ENCODE results near the gene SLC45A3.
A peak's percentile ranks its signal among the peaks of the same experiment; 100 is the strongest.

Gene SLC45A3

DNA sequence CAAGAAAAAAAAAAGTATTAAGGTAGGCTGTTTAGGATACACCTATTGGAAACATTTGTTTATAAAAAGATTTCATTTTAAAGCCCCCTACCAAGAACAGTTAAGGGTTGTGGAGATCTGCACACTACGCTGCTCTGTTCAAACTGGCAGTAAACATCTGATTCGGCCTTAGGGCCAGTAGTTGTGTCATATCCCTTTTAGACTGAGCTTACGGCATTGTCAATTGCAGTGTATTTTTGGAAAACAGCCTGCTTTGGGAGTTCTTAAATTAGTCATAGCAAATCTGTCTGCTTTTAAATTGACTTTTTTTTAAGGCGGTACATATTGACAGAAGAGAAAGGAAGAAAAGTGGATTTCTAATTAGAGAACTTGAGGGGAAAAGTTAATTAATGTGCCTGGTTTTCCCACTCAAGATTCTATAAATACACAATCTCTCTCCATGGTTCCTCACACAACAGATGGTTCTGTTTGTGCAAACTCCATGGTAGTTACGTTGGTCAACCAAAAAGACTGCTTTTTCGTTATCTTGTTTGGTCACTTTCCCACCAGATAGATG lies 46.8 kb downstream of the SLC45A3 start:
- DNase-seq = no peak

DNA sequence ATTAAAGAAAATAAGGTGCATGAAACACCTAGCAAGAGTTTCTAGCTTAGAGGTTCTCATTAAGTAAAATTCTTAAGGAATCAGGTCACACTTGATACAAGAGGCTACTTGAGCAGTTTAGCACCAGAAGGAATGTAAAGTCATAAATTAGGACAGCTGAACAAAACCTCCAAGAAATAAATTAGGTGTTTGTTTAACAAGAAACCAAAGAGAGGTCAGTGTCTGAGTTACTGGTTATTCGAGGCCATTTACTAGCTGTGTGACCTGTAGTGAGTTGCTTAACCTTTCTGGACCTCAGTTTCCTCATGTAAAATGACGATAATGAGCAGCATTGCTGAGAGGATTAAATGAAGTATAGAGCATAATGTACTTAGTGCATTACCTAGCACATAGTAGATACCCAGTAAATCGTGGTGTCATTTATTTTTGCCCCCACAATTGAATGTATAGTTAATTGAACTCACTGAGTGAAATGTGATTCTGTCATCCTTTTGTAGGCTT lies 47.6 kb downstream of the SLC45A3 start:
- DNase-seq = no peak

DNA sequence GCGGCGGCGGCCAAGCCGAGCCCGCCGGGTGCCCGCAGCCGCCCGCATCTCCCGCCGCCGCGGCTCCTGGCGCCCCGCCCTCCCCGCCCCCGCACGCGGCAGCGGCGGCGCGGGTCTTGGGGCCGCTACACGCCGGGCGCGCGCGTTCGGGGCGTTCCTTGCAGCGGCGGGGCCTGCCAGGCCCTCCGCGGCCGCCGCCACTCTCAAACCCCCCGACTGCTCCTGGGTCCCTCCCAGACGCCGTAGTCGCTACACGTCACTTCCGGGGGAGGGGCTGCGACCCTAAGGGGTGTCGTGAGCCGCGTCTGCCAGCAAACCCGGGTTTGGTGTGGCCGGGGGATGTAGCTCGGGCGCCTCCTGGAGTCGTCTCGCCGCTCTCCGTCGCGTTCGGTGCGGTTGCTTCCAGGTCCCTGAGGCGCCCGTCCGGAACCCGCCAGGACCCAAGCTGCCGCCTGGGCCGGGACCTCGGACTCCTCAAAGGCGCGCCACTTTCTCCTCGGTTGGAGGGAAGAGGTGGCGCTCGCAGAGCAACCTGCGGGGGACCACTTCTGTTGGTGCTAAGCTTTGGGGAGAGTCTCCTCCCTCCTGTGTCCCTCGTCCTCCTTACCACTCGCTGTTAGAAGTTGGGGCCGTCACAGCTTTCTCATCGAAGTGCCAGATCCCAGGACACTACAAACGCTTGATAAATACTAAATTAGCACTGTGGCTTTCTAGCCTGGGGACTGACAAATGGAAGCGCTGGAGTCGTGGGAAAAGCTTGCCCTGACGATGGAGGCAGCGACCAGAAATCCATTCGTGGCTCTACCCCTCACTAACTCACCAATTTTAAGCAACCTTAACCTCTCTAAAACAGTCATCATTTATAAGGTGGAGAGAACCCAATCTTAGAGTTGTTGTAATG lies 48.3 kb downstream of the SLC45A3 start, which contains the start of gene ELK4:
ELK4 (minus strand) TSS at position 244 of the 901 bp plus-strand sequence. CDS start 8,129 bp downstream, outside the sequence.
- peak; percentile 100 for DNase-seq

DNA sequence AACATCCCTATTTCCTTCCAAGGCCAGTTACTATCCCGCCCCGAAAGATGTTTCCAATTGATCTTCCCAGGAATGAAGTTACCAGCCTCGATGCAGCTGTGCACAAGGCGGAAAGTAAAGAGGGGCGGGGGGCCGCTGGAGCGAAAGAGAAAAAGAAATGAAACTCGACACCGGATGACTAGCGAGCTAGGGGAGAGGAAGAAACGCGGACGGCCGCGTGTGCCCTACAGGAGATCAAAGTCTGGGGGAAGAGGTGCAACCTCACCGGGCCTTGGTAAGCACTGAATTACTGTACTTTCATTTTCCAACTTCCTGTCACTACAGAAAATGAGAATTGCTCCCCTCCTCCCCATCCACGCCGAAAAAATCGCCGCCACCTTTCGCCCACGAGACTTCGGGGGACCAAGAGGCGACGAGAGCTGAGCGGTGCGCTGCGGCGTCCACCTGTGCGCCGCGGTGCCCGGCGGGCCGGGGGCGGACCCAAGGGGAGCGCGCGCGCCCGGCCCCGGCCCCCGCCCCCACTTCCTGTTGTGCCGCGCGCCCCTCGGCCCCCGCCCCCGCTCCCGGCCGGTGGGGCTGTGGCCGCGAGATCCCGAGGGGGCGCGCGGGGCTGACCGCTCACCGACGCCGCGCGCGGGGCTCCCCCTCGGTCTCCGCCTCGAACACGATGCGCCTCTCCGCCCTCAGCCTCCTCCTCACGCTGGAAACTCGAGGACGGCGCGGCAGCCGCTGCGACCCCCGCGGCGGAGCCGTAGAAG lies 49.1 kb downstream of the SLC45A3 start:
- peak; percentile 90 for DNase-seq

DNA sequence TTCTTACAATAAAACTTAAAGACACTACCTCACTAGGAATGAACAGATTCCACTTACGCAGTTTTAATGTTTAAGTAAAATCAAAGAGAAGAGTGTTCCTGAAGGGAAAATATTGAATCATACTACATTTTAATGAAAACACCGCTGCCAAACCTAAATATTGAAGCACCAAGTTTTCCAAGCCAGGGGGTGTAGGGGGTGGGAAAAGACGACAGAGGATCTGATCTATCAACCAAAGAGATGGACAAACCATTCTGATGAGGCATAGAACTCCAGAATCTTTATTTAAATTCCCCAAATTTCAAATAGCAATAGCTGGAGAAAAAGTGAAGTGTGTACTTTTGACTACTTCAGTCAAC lies 49.7 kb downstream of the SLC45A3 start:
- no peak for DNase-seq

DNA sequence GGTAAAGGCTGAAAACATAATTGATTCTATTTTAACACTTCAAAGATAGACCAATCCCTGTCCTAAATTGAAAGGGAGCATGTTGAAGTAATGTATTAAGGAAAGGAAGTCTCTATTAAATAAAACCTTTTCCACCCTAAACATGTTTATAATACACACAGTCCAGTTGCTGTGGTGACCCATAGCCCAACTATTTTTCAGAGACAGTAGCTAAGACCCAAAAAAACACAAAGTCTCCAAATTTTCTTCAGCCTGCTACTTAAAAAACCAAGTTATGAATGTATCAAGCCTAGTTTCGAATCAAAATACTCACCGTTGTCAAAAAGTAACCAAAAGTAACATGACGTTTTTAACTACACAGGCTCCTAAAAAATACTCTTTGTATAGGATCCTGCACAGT lies 50.1 kb downstream of the SLC45A3 start:
- no peak for DNase-seq

DNA sequence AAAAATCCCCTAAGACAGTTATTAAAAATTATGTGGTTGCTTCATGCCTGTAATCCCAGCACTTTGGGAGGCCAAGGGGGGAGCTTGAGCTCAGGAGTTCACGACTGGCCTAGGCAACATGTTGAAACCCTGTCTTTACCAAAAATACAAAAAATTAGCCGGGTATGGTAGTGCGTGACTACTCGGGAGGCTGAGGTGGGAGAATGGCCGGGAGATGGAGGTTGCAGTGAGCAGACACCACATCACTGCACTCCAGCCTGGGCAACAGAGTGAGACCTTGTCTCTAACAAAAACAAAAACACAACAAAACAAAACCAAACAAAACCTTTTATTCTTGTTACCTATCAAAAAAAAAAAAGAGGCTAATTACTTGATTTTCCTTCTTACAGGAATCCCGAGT lies 50.6 kb downstream of the SLC45A3 start:
- no peak for DNase-seq

DNA sequence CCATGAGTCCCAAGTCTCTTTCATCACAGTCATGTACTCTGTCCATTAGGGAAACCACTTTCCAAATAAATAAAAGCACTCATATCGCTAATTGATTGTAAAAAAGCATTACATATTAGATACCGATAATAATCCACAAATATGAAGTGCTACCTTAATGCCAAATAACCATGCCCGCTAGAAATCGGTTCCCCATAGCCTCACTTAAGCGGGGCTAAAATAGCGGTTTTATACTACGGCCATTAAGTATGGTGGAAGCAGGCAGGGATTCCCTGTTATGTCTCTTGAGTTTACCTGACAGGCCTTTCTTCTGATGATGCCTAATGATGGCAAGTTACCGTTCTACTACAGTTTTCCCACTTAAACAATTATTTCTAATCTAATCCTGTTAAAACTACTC lies 52.4 kb downstream of the SLC45A3 start:
- DNase-seq = no peak

DNA sequence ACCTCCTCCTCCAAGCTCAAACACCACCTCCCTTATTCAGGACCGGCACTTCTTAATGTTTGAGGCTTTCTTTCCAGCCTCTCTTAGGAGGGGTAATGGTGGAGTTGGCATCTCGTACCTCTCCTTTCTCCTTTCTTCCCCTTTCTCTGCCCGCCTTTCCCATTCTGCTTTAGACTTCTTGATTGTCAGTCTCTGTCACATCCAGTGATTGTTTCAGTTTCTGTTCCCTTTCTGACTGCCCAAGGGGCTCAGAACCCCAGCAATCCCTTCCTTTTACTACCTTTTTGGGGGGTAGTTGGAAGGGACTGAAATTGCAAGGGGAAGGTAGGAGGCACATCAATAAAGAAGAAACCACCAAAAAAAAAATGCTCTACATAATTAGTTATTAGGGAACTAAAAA lies 54.1 kb downstream of the SLC45A3 start:
- DNase-seq = no peak

DNA sequence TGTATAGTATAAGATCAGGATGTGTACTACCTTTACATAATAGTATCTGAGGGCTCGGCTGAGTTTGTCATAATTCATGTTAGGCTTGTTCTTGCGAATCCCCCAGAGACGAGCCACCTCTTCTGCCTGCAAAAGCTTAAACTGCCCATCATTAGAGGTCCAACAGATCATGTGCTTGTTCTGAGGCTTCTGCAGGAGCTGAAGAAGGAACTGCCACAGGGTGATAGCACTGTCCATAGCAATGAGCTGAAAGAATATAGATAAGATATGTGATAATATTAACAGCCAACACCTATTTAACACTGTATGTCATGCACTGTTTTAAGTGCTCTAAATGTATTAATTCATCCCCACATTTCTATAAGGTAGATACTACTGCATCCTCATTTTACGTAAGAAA lies 56.7 kb downstream of the SLC45A3 start:
- DNase-seq = no peak

DNA sequence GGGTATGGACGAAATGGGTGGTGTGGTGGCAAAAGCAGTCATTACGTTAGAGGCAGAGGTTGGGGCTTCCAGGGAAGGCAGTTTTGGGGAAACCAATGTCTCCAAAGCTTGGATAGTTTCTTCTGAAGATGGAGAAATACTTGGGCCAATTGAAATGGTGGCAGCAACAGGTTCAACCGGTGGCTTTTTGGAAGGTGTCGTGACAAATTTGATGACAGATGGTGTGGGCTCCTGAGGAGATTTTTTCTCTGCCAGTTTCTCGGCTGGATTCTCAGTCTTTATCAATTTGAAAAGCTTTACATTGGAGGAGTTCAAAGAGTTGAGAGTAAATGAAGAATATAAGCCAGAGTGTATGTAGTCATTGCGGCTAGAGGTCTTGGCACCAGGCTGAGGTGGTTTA lies 60.0 kb downstream of the SLC45A3 start:
- no peak for DNase-seq

DNA sequence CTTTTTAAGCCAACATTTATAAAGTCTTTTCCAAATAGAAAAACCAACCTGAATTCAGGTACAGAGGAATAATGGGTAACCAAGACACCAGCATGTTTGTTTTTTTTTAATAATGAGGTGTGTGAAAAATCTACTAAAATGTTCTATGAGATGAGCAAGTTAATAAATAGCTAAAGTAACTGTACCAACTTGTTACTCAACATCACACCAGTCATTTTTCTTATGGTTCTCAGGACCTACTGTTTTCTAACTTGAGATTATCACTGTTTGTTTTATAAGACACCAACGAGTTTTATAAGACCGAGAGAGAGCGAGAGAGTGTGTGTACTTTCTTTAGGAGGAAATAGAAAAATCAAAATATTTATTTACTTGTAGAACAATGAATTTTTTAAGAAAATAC lies 60.9 kb downstream of the SLC45A3 start:
- no peak for DNase-seq

DNA sequence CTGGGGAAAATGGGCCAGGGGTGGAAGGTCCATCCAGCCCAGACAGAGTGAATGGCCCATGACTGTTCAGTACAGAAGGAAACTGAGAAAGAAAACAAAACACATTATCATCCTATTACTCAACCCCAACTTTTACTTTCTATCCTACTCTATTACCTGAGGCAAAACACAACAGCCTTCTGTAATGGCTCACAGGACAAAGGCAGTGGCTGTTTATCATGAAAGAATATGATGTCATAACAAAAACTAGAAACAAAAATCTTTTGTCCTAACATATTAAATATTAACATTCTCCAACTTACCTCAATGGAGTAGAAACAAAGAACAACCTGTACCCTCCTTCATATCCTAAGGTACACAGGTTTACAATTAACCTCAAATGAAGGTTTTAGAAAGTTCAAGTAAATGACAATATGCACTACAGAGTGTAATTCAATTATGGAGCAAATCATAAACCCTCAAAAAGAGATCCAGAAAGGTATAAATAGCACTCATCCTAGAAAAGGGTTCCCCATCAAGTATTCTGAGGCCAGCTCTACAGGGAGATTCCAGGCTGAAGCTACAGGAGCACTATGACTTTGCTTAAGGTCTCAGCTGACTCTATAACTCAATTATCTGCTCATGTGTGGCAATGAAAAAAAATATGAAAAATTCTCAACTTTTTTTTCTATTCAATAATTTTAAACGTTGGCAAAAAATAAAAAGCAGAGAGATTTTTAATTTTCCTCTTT lies 63.6 kb downstream of the SLC45A3 start:
- no peak for DNase-seq

DNA sequence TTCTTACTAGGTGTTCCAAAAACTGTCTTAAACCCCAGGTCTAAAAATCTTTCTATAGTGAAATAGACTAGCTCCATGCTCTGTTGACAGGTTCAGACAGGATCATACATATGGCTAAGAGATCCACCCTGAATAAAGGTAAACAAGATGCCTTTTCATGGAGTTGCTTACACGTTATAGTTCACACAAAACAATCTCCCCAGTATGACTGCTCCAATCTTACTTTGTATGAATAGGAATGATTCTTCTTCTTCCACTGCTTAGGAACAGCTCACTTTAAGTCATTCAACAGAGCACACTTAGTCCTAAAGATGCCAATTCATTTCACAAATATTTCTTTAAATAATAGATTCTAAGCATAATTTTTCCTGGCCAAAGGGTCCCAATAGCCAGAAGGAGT lies 64.5 kb downstream of the SLC45A3 start:
- no peak for DNase-seq

DNA sequence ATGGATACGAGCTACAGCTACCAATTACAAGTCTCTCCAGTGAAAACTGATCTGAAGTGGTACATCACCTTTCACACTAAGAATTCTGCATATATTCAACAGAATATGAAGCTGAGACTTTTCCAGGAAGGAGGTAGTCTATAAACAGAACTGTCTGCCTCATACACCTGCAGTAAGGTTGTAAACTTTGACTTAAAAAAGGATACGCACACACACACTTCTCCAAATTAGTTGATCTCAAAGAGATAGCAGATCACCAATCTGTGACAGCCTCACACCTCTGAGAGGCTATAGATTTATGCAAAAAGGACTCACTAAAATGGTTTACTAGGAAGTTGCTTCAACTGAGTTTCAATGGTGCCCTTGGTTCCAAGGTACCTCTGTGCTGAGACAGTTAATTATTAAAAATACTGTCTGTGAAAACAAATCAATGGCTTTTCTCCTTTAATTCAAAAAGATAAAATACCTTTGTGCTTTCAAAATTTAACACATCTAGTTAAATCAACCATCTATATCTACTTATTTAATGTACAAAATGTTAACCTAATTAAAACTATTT lies 66.4 kb downstream of the SLC45A3 start:
- no peak for DNase-seq

DNA sequence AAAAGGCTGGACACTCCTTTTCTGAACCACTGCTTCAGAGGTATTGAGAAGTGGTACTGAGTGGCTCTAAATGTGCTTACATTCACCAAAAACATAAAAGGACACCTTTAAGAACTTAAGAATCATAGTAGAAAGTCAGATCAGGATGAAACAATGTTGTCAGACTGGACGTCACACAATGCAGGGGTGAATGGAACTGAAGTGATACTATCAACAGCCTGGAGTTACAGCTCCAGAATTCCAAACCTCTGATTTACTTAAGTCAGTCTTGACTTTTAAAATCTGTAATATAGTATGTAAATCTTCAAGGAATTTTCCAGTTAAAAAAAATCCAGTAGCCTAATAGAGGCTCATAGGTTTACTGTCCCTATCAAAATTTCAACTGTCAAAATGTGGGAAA lies 67.8 kb downstream of the SLC45A3 start:
- DNase-seq = no peak

DNA sequence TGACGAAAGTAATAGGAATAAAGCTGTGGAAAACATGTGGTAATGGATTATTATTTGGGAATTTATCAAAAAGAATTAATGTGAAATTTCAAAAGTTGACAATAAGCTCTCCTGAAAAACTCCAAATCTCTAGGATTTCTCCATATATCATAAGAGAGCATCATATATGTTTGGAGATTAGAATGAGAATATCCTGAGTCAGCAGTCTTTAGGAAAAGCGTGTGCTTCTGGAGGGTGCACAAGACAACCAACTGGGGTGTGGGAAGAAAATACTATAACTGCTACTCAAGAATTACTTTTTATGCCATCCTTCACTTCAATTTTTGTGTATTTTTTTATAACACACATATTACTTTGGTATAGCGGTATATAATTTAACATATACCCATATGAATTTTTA lies 68.2 kb downstream of the SLC45A3 start:
- DNase-seq = no peak

DNA sequence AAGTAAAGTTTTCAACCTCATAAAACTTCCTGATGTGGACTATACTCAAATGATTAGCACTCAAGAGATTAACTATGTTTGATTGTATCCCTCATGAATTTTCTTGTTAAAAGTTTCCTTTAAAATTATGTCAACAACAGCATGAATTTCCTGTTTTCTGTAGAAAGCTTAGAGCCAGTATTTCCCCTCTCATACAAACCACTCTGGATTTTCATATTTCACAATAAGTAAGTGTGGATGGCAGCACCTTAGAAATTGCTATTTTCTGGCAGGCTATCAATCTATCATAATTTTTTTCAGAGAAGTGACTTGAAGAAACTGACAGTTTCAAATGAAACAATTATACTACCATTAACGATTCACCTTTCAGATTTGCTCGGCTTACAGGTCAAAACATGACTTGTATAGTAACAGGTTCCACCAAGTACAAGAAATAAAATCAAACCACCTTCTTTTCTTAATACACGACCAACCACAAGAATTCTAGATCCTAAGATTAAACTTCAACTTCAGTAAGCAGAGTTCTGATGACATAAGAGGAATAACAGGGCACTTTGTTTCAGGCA lies 69.3 kb downstream of the SLC45A3 start:
- no peak for DNase-seq

DNA sequence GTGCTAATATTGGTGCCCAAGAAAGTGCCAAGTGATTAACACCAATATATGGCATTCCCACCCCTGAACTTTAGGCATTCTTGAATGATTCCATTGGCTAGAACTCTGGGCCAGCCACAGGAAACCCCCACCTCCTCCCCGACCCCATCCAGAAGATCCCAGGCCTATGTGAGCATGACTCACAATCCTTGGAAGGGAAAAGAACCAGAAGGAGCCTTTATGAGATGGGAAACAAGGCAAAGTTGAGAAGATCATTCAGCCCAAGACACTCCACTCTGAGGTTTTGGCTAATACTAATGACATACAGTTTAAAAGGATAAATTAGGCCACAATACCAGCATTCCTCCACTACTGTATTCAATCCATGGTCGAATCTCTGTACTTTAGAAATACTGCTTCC lies 70.3 kb downstream of the SLC45A3 start:
- DNase-seq = no peak

Data from stimulated activated CD4-positive, alpha-beta T cell treated with anti-CD3 and anti-CD28 coated beads, Interleukin-1b, Interleukin-23, amount 100 ng/mL, for 48 hours (primary cell).